Loucy (cell line): ENCODE data around the gene RAET1G.

ENCODE experiments used
- CTCF ChIP-seq: fragments of 200-600 bp; sonication (generic); conservative IDR thresholded peaks from 2 replicates; pipeline ENCODE4 v1.5.1; 2014; ENCODE audit warnings: mild to moderate bottlenecking, antibody characterized with exemption, low read length
- EZH2phosphoT487 ChIP-seq: fragments of 200-600 bp; IDR thresholded peaks from 2 replicates; pipeline ENCODE4 v1.6.1; 2018; ENCODE audit warnings: antibody characterized with exemption, mild to moderate bottlenecking, moderate library complexity, borderline replicate concordance

- TF ChIP-seq CTCF (no peak), EZH2phosphoT487 (no peak)
These were observed 42.5 kb upstream of the RAET1G start for GRCh38 chr6:149965194-149966020.
